Measurements from ENCODE around the gene EIF4E3. TPM values are rescaled to one million over a fixed set of nuclear protein-coding genes. Genes with fewer than 3 reads are reported as not detected.

Gene EIF4E3
- total and polyA plus RNA-seq, 2 donors (not counting 1 experiment from before 2014, with no cell fraction given): 1.00 to 5.0 TPM

- no peak overlapping the region for H3K4me3 Mint-ChIP-seq
- Histone ChIP-seq H3K79me2 (ENCODE audit: control insufficient read depth, insufficient read depth, low read length) (no peaks in the 10 kb centered on the region), H4K20me1 (ENCODE audit: control insufficient read depth, insufficient read depth, low read length, poor library complexity, severe bottlenecking) (no peaks in the 10 kb centered on the region), H3K4me1 (ENCODE audit: control insufficient read depth in 2 of 2, insufficient read depth in 2 of 2, low read length in 2 of 2) (no peaks in the 10 kb centered on the region), H2AFZ (ENCODE audit: insufficient read depth, low read depth, low read length, poor library complexity, severe bottlenecking) (no peak overlapping the region), H3K27me3 (replicated peaks in 1 of 4; ENCODE audit: control extremely low read depth in 1 of 4, control insufficient read depth in 3 of 4, insufficient read depth in 4 of 4, low read length in 3 of 4) (no peaks in the 10 kb centered on the region), H3K4me3 (ENCODE audit: control extremely low read depth in 1 of 5, extremely low read depth in 1 of 5, insufficient read depth in 1 of 5, low read depth in 2 of 5, low read length in 4 of 5) (no peak overlapping the region), H3K4me2 (replicated peaks; ENCODE audit: low read depth, low read length, poor library complexity, severe bottlenecking) (no peak overlapping the region), H3K36me3 (replicated peaks in 1 of 2; ENCODE audit: control extremely low read depth in 1 of 2, control insufficient read depth in 1 of 2, extremely low read depth in 1 of 2, insufficient read depth in 2 of 2, low read length in 1 of 2) (no peaks in the 10 kb centered on the region), H3K27ac (ENCODE audit: low read length in 2 of 2) (no peak overlapping the region), H3K9ac (ENCODE audit: low read length) (no peak overlapping the region), H3K9me3 (ENCODE audit: control extremely low read depth in 1 of 3, control insufficient read depth in 2 of 3, insufficient read depth in 1 of 3, low read length in 2 of 3) (no peaks in the 10 kb centered on the region)
- ChIA-PET POLR2A (no interaction called here), CTCF (interaction anchor here (0.6 kb wide), 1 partner anchor 33 kb away, joined by 3 read pairs; no protein-coding TSS in a partner anchor)
- ATAC-seq (ENCODE audit: low read depth): no peak
- DNase-seq: no peak
- no peaks in the 10 kb centered on the region for H3K27me3 Mint-ChIP-seq
- TF ChIP-seq CTCF (IDR thresholded peaks at IDR 0.05): no peak
- no peak for TF ChIP-seq EZH2 (IDR thresholded peaks at IDR 0.05; ENCODE audit: borderline replicate concordance, insufficient read depth, low read depth, low read length, poor library complexity, severe bottlenecking)
- H3K9me3 Mint-ChIP-seq (ENCODE audit: insufficient read depth): no peaks in the 10 kb centered on the region
- intact Hi-C loops (cut with micrococcal nuclease): no loop called here
- no peak overlapping the region for H3K27ac Mint-ChIP-seq
- no peaks in the 10 kb centered on the region for H3K4me1 Mint-ChIP-seq
- no CpG with 5 or more reads among the region's 3 CpGs for WGBS (ENCODE audit: insufficient coverage)
Measured at GRCh38 chr3:71689291-71689690, 35.9 kb downstream of the EIF4E3 start.

- no peaks in the 10 kb centered on the region for H3K4me1 ChIP-seq (ENCODE audit: control insufficient read depth in 2 of 2, insufficient read depth in 2 of 2, low read length in 2 of 2)
- POLR2A ChIA-PET: no interaction called here
- no peaks in the 10 kb centered on the region for H3K79me2 ChIP-seq (ENCODE audit: control insufficient read depth, insufficient read depth, low read length)
- DNase-seq: no peak
- H3K27me3 ChIP-seq (replicated peaks in 1 of 4; ENCODE audit: control extremely low read depth in 1 of 4, control insufficient read depth in 3 of 4, insufficient read depth in 4 of 4, low read length in 3 of 4): no peaks in the 10 kb centered on the region
- H3K9ac ChIP-seq (ENCODE audit: low read length): no peak overlapping the region
- intact Hi-C loops (cut with micrococcal nuclease): no loop called here
- 100% methylated on average over 1 of the region's 1 CpG for WGBS (ENCODE audit: insufficient coverage)
- ATAC-seq (ENCODE audit: low read depth): no peak
- H2AFZ ChIP-seq (ENCODE audit: insufficient read depth, low read depth, low read length, poor library complexity, severe bottlenecking): no peak overlapping the region
- H3K27me3 Mint-ChIP-seq: no peaks in the 10 kb centered on the region
- H3K9me3 Mint-ChIP-seq (ENCODE audit: insufficient read depth): no peaks in the 10 kb centered on the region
- H3K27ac ChIP-seq (ENCODE audit: low read length in 2 of 2): no peak overlapping the region
- no peak for TF ChIP-seq EZH2 (IDR thresholded peaks at IDR 0.05; ENCODE audit: borderline replicate concordance, insufficient read depth, low read depth, low read length, poor library complexity, severe bottlenecking)
- no peak for TF ChIP-seq CTCF (IDR thresholded peaks at IDR 0.05)
- no peaks in the 10 kb centered on the region for H3K36me3 ChIP-seq (replicated peaks in 1 of 2; ENCODE audit: control extremely low read depth in 1 of 2, control insufficient read depth in 1 of 2, extremely low read depth in 1 of 2, insufficient read depth in 2 of 2, low read length in 1 of 2)
- H3K4me3 Mint-ChIP-seq: no peak overlapping the region
- no peak overlapping the region for H3K4me3 ChIP-seq (ENCODE audit: control extremely low read depth in 1 of 5, extremely low read depth in 1 of 5, insufficient read depth in 1 of 5, low read depth in 2 of 5, low read length in 4 of 5)
- no peaks in the 10 kb centered on the region for H3K9me3 ChIP-seq (ENCODE audit: control extremely low read depth in 1 of 3, control insufficient read depth in 2 of 3, insufficient read depth in 1 of 3, low read length in 2 of 3)
- no peaks in the 10 kb centered on the region for H4K20me1 ChIP-seq (ENCODE audit: control insufficient read depth, insufficient read depth, low read length, poor library complexity, severe bottlenecking)
- H3K4me1 Mint-ChIP-seq: no peaks in the 10 kb centered on the region
- H3K27ac Mint-ChIP-seq: no peak overlapping the region
- CTCF ChIA-PET: no interaction called here
- H3K4me2 ChIP-seq (replicated peaks; ENCODE audit: low read depth, low read length, poor library complexity, severe bottlenecking): no peak overlapping the region
Measured at GRCh38 chr3:71688121-71688520, 37.1 kb downstream of the EIF4E3 start.

All from B cell (primary cell).